ENCODE results near the gene MED13L.
"Not testable (repeated sequence)": the region's sequence is repeated elsewhere in the genome, so short reads cannot be mapped to it uniquely, and the experiment has no call there.

MED13L gene

GRCh38 chr12:116303066-116303465, 25.6 kb upstream of the MED13L start:
- DNase-seq, result no peak

DNA sequence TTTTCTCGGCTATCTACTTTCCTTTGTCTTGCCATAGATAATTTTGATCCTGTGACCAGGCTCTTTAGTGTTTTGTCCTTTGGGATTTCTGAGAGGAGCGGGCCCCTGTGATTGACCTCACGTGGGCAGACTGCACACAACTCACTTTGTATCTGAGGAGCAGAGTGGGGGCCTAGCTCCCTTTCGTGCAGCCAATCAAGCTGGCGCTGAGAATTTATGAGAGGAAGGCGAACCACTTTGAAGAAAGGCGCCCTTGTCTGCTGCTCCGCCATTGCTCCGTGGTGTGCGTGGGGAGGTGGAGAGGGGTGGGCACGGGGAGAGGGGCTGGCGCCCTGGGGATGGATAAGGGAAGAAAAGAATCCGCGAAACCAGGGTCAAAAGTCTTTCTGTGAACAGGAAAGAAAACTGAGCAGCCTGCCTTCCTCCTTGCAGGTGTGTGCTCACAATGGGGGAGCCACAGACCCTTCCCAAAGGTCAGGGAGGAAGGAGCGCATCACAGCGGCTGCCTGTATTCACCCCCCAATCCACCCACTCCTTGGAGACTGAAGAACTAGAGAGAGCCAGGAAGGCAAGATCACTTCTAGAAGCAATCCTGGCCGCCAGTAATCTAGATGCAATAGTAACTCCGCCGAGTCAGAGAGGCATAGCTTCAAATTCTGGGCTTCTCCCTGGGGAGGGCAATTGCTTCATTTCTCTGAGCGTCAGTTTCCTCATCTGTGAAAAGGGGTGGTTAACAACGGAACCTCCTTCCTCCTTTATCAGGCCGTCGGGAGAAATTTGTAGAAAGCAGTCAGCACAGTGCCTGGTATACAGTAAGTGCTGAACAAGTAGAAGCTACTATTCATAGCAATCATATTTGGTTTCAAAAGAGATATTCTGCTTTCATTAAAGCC, 24.9 kb upstream of the MED13L start:
- DNase-seq, result no peak

GRCh38 chr12:116301621-116302020, 24.1 kb upstream of the MED13L start:
- no peak for DNase-seq

DNA sequence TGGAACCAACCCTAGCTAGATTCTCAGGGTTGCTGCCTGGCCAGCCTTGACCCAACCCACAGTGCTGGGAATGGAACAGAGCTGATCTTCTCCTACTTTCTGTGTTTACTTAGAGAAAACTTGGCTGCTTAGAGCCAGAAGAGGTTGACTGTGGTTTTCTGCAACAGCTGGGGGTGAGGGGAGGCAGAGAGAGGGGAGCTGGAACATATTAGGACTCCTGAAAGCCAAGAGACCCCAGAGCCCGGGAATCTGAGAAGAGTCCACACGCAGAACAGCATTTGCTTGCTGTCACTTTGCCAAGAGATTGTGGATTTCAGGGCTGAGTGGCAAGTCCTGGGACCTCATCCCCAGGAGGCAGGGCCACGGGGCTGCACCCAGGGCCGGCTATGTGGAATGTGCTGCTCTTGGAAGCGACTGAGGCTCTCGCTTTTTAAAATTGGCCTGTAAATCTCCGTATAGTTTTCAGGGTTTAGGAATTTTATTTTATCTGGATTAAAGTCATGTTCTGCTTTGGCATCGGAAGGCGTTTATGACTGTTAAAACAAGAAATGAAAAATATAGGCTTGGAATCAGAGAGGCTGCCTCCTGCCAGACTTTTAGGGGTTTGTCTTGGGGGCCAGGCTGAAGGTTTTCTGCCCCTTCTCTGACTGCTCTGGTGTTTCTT, 22.3 kb upstream of the MED13L start:
- no peak for DNase-seq

DNA sequence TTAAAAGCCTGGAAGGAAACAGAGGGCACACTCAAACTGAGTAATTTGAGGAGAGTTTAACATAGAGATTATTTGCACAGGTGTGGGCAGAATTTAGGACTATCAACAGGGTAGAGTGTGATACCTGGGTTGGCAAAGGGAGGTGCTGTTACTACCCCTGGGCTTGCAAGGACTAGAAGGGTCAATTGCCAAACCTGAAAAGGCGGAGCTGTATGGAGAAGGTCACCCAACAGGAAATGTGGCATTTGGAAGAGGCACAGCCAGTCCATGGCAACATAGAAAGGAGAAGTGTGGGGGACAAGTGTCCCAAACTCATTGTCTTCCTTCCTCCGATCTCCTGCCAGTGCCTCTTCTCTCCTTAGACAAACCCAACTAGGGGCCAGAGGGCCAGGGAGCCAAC, 21.6 kb upstream of the MED13L start:
- DNase-seq, result no peak

GRCh38 chr12:116298578-116298977, 21.1 kb upstream of the MED13L start:
- DNase-seq, result no peak

- DNase-seq, result no peak
Measured at GRCh38 chr12:116297224-116297834, 19.8 kb upstream of the MED13L start.

DNA sequence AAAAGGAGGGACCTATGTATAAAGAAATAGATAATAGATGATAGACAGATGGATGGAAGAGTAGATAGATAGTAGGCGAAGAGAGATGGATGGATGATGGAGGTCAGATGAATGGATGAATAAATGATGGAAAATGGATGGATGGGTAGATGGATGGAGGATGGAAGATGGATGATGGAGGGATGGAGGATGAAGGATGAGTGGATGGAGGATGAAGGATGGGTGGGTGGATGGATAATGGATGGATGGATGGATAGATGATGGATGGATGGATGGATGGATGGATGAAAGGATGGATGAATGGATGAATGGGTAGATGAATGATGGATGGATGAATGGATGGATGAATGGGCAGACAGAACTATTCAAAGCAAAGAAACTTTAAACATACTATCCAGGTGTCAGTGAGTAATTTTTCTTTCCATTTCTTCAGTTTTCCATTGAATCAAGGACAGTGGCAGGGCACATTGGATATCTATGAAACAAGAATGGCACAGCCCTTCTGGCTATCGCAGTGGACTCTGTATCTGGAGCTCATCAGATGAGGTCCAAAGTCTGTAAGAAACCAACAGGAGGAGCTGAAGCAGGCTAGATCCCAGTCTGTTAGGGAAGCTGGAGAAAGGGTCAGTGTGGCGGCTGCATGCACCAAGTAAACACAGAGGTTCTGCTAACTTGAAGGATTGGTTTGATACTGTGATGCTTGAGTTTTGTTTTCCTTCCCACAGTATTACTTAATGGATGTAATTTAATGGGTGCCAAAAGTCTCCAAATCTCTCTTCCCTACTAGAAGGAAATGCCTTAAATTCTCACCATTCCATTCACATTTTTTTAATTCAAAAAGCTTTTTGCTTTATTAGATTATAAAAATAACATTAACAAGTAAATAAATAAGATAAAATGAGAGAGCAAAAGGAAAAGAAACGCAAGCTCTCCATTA, 18.1 kb upstream of the MED13L start:
- DNase-seq, result no peak

DNA sequence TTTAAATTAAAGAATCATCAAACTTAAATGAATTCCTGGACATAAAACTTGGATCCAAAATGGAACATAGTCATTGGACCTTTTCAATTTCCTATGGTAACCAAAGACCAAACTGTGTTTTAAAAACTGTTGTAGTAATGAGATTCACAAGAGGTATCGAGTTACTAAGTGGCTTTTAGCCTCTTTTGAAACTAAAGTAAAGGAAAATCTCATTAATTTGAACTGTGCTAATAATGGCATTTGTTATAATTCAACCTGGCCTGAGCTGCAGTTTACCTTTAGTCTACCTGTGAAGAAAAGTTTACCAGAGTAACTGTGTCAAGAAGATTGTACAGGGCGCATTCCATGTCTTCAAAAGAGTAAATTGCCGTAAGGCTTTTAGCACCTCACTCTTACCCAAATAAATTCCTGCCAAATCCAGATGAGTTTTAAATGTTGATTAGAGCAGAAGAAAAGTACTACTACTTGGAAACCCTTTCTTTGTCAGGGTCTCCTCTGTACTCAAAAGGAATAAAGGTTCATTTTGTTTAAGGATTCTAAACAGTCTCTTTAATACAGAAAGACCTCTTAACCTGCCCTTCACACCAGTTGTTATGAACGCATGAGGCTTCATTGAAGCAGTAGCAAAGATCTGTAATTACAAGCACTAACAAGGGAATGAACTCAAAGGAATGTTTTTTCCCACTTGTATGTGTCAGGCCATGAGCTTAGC, 17.1 kb upstream of the MED13L start:
- DNase-seq, result no peak

DNA sequence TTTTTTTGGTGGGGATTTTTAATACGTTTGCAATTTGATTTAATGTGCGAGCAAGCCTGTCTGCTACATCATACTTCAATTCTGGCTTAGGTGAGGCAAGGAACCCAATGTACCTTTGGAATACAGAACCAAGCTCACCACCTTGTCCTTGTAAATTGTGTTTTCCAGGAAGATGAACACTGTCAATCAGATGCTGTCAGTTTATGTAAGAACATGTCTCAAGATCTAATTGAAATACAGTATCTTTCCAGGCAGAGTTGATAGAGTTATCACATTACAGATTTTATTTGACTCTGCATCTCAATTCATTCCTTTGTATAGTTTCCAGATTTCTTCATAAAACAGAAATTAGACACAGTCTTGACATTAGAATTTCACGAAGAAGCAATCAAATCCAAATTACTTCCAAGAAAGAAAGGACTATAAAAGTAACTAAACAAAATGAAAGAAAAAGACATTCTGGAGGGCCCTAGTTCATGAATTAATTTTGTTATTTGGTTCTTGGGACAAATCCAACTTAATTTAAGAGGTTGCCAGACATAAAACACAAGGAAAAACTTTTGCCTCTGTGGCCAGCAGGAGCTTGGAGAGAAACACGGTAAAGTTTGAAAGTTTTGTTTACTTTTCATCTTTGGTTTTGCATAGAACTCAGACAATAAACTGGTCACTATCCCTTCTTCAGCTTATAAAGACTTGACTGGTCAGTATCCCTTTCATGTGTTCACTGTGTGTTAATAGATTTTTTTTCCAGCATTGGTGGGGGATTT, 16.4 kb upstream of the MED13L start:
- no peak for DNase-seq

DNA sequence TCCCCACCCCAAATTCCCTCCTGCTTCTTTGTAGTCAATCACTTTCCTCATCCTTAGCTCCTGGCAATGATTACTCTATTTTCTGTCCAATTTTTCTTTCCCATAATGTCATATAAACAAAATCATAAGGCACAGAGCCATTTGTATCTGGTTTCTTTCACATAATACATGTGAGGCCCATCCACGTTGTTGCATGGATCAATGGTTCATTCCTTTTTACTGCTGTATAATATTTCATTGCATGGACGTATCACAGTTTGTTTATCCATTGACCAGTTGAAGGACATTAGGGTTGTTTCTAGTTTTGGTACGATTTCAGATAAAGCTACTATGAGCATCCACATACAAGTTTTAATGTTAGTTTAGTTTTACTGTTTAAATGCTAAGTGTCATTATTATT, 13.7 kb upstream of the MED13L start:
- no peak for DNase-seq

DNA sequence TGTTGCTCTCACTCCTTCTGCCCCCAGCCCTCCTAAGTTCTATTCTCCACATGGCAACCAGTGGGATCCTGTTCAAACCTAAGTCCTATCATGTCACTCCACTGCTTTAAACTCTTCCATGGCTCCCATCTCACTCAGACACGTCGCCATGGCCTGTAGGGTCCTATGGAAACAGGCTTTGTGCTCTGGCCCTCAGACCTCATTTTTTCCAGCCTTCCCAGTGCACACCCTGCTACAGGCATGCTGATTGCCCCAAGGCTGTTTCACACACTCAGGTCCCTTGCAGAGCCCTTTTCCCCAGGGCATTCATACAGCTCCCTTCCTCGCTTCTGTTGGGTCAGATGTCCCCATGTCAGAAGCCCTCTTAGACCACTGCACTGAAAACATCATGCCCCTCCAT, 11.2 kb upstream of the MED13L start:
- DNase-seq, result no peak

- DNase-seq, result no peak
Measured at GRCh38 chr12:116287842-116288301, 10.4 kb upstream of the MED13L start.

DNA sequence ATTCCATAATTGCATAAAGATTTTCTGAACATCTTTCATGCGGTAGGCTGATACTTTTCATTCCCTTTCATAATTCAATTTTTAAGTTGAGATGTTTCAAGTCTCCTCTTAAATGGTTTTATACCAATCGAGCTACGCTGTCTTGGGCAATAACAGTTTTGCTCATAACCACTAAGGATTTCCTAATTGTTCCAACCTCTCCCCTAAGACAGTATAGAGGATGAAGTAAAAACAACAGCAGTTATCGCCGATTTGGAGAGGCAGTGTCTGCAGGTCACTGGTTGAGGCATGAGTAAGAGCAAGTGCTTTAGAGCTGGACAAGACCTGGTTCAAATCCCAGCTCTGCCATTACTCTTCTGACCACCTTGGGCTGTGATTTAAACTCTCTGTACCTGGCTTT, 6.9 kb upstream of the MED13L start:
- DNase-seq, result no peak

DNA sequence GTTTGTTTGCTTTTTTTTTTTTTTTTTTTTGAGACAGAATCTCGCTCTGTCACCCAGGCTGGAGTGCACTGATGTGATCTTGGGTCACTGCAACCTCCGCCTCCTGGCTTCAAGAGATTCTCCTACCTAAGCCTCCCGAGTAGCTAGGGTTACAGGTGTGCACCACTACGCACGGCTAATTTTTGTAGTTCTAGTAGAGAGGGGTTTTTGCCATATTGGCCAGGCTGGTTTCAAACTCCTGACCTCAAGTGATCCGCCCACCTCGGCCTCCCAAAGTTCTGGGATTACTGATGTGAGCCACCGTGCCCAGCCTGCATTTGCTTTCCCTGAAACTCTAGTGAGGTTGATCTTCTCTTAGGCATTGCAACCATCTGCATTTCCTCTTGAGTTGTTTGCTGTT, 6.4 kb upstream of the MED13L start:
- not testable (repeated sequence) for DNase-seq

GRCh38 chr12:116282371-116283286, 5.1 kb upstream of the MED13L start:
- DNase-seq, result no peak

GRCh38 chr12:116280595-116281290, 3.2 kb upstream of the MED13L start:
- DNase-seq, result no peak

DNA sequence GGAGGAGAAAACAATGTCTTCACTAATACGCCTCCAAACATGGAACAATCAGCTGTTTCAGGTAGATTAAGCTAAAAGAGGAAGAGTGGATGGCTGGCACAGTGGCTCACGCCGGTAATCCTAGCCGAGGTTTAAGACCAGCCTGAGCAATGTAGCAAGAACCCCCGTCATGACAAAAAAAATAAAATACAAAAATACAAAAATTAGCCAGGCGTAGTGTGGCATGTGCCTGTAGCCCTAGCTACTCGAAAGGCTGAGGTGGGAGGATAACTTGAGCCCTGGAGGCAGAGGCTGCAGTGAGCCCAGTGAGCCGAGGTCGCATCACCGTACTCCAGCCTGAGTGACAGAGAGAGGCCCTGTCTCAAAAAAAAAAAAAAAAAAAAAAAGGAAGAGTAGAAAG, 1.2 kb upstream of the MED13L start:
- DNase-seq, result no peak

- no peak for DNase-seq
Measured at GRCh38 chr12:116278279-116278626, 760 bp upstream of the MED13L start.
